HepG2 (cell line): ENCODE measurements around the gene ABCC10. TPM values are rescaled to one million over a fixed set of nuclear protein-coding genes. Genes with fewer than 3 reads are reported as not detected.
A peak's percentile ranks its signal among the peaks of the same experiment; 100 is the strongest.
"Not testable (repeated sequence)": the region's sequence is repeated elsewhere in the genome, so short reads cannot be mapped to it uniquely, and the experiment has no call there.

Experiments used
- ATAC-seq: fragments of 200-7000 bp; cut with Tn5 transposase; 3 replicates; pipeline ENCODE4 v1.9.1; 2020; ENCODE audit warnings: mild to moderate bottlenecking, moderate library complexity
- BruUV-seq: library from RNA; stranded (reverse); fragments of 400-500 nt; replicated peaks from 2 replicates; lab custom pipeline; 2021; lab: Mats Ljungman, UMichigan
- CTCF ChIA-PET: fragments of 300-600 bp; formaldehyde crosslinking; extraction: SDS; loops from one replicate; lab custom pipeline; 2021; ENCODE audit warnings: low total read pairs, inconsistent platforms, low intra/inter-chr PET ratio; lab: Yijun Ruan, JAX
- POLR2A ChIA-PET: fragments of 350-600 bp; sonication (Branson Sonifier 250); formaldehyde crosslinking; loops from one replicate; lab custom pipeline; 2020; ENCODE audit warnings: antibody characterized with exemption, inconsistent platforms; lab: Yijun Ruan, JAX
- DNase-seq: peaks from one replicate; pipeline ENCODE4 v3.0.0-alpha.2; 2015; ENCODE audit warnings: low spot score
- FAIRE-seq: peaks from 3 replicates; lab custom pipeline; 2011; peaks lifted over from hg19 to GRCh38; lab: Jason Lieb, UNC
- H2AFZ ChIP-seq: one replicate; pipeline ENCODE4 v1.6.1; 2011; ENCODE audit warnings: low read length, inconsistent platforms
- H3K27ac ChIP-seq: fragments of 300-600 bp; 3 replicates; pipeline ENCODE4 v1.8.0; 2011; ENCODE audit warnings: mixed run types, mild to moderate bottlenecking, mixed read lengths, low read length, inconsistent platforms; ENCODE audit not compliant: insufficient read depth; ENCODE audit errors: extremely low read length
- H3K27me3 ChIP-seq, 2 experiments: fragments of 200-600 bp in 1 of 2; 2 replicates in 1 of 2; 3 replicates in 1 of 2; pipeline versions ENCODE4 v1.6.0 to v1.8.0; 2011; ENCODE audit warnings: low read length in 2 of 2, mild to moderate bottlenecking in 2 of 2, moderate library complexity in 2 of 2, inconsistent platforms in 1 of 2; ENCODE audit not compliant: insufficient read depth in 2 of 2, control insufficient read depth in 1 of 2
- H3K36me3 ChIP-seq, 2 experiments: fragments of 200-600 bp in 1 of 2; replicated peaks in 1 of 2; 2 replicates in 1 of 2; 3 replicates in 1 of 2; pipeline versions ENCODE4 v1.5.1 to v1.8.0; 2011; ENCODE audit warnings: low read length in 2 of 2, inconsistent platforms in 1 of 2; ENCODE audit not compliant: insufficient read depth in 2 of 2, control insufficient read depth in 1 of 2
- H3K4me1 ChIP-seq: 2 replicates; pipeline ENCODE4 v1.5.1; 2012; ENCODE audit warnings: low read length, inconsistent platforms; ENCODE audit not compliant: insufficient read depth
- H3K4me2 ChIP-seq: 2 replicates; pipeline ENCODE4 v1.6.0; 2011; ENCODE audit warnings: low read depth, low read length, inconsistent platforms
- H3K4me3 ChIP-seq, 3 experiments: fragments of 200-600 bp in 1 of 3; sonication (generic), shearing (Covaris generic) in 1 of 3; replicated peaks in 1 of 3; 2 replicates each; pipeline ENCODE4 v1.5.1; 2011 to 2016; ENCODE audit warnings: low read length in 3 of 3, inconsistent platforms in 2 of 3, low read depth in 2 of 3, mild to moderate bottlenecking in 2 of 3, control low read depth in 1 of 3, mixed read lengths in 1 of 3; ENCODE audit not compliant: insufficient read depth in 1 of 3
- H3K79me2 ChIP-seq: one replicate; pipeline ENCODE4 v1.6.1; 2011; ENCODE audit warnings: low read length, inconsistent platforms; ENCODE audit not compliant: insufficient read depth
- H3K9ac ChIP-seq: 2 replicates; pipeline ENCODE4 v1.6.0; 2011; ENCODE audit warnings: mild to moderate bottlenecking, low read depth, low read length, inconsistent platforms; ENCODE audit not compliant: insufficient read depth
- H3K9me3 ChIP-seq: 2 replicates; pipeline ENCODE4 v1.5.1; 2012; ENCODE audit warnings: mild to moderate bottlenecking, low read length
- H4K20me1 ChIP-seq: 2 replicates; pipeline ENCODE4 v1.6.0; 2011; ENCODE audit warnings: inconsistent platforms, mild to moderate bottlenecking, low read length, moderate library complexity; ENCODE audit not compliant: insufficient read depth
- IRF2 ChIP-seq: IDR thresholded peaks from 2 replicates; pipeline ENCODE4 v1.6.1; 2018; ENCODE audit warnings: missing genetic modification reagents, missing compliant biosample characterization
- MAFF ChIP-seq: IDR thresholded peaks from 2 replicates; pipeline ENCODE4 v1.6.1; 2011; ENCODE audit warnings: low read depth, low read length, improper control_type of control experiment
- MAFK ChIP-seq, 2 experiments: IDR thresholded peaks in 1 of 2; conservative IDR thresholded peaks in 1 of 2; 2 replicates each; pipeline ENCODE4 v1.6.1; 2011; ENCODE audit warnings: improper control_type of control experiment in 2 of 2, low read length in 2 of 2
- WGBS: methylation state at CpG from one replicate; pipeline ENCODE4 v1.1.6; 2017; ENCODE audit warnings: low lambda C conversion rate; 5-methylcytosine and 5-hydroxymethylcytosine counted together
- in situ Hi-C: cut with HindIII; loops from 2 replicates; pipeline ENCODE4 v1.10.0; 2017; ENCODE audit warnings: low pct_unique_long_range_greater_than_20kb; ENCODE audit not compliant: extremely low pct_ligation_motif_present
- intact Hi-C: fragments of 100-400 bp; cut with micrococcal nuclease; formaldehyde crosslinking; loops from one replicate; pipeline ENCODE4 v1.10.0; 2022; ENCODE audit not compliant: unreplicated experiment
- polyA plus RNA-seq, 8 experiments: library from polyadenylated mRNA; depleted of rRNA in 3 of 8; stranded (reverse) in 7 of 8; unstranded in 1 of 8; fragments of >200 nt; fragmentation: Illumina TruSeq in 4 of 8; extraction: Trizol in 4 of 8; gene quantifications; 2 replicates each; pipeline versions ENCODE4 v1.2.1 to v1.2.3, GENCODE V29; 2011 to 2016; ENCODE audit warnings: low read depth in 4 of 8, missing spikeins in 1 of 8, mixed read lengths in 1 of 8; ENCODE audit not compliant: insufficient read depth in 1 of 8
- total RNA-seq, 5 experiments: library from RNA; depleted of rRNA; stranded (reverse); fragments of >200 nt; fragmentation: Illumina TruSeq; extraction: Trizol; gene quantifications; 2 replicates each; pipeline ENCODE4 v1.2.3, GENCODE V29; 2016; ENCODE audit warnings: low read depth in 1 of 5

The ABCC10 gene
- total and polyA plus RNA-seq, 2 of the 13 experiments (the other 11 are each of a cell fraction or from before 2014, with no cell fraction given), result 16.0 to 24.3 TPM

GRCh38 chr6:43390753-43391439 is 36.4 kb upstream of the ABCC10 start:
- CTCF ChIA-PET, H3K4me2 ChIP-seq, H3K9ac ChIP-seq, H3K27ac ChIP-seq, H2AFZ ChIP-seq, H3K36me3 ChIP-seq, ATAC-seq, DNase-seq, FAIRE-seq, in situ Hi-C loops, H3K79me2 ChIP-seq, H3K9me3 ChIP-seq, POLR2A ChIA-PET, H4K20me1 ChIP-seq, intact Hi-C loops, BruUV-seq, H3K4me3 ChIP-seq: not testable (repeated sequence)
- 0 out of 2 replicates have a peak, but pooled peaks have one; percentile 28 for TF ChIP-seq MAFF
- TF ChIP-seq MAFK (conservative IDR thresholded peaks at IDR 0.05 in 1 of 2, IDR thresholded peaks at IDR 0.05 in 1 of 2; ENCODE audit: low read length in 2 of 2), result peak; percentile 30 to 72; a peak in 2 of 4 replicates
- H3K4me1 ChIP-seq, result peaks cover 13% of the 10 kb centered on the region
- peaks cover 4 to 51% of the 10 kb centered on the region in 2 experiments; a peak in 4 of 5 replicates for H3K27me3 ChIP-seq
- 56% methylated on average over 10 of the region's 10 CpGs for WGBS

GRCh38 chr6:43391440-43392031 is 35.8 kb upstream of the ABCC10 start:
- H3K79me2 ChIP-seq, result no peaks in the 10 kb centered on the region
- CTCF ChIA-PET, result no interaction called here
- no peak overlapping the region for H3K9ac ChIP-seq
- no peak for FAIRE-seq
- ATAC-seq, result no peak
- 41% methylated on average over 13 of the region's 13 CpGs for WGBS
- H3K36me3 ChIP-seq, result no peaks in the 10 kb centered on the region
- H2AFZ ChIP-seq, result no peak overlapping the region
- intact Hi-C loops, result no loop called here
- H3K4me3 ChIP-seq, result no peak overlapping the region
- DNase-seq, result no peak
- BruUV-seq, result no TSS peak
- no peaks in the 10 kb centered on the region for H3K9me3 ChIP-seq
- no peaks in the 10 kb centered on the region for H4K20me1 ChIP-seq
- POLR2A ChIA-PET, result no interaction called here
- no peak for TF ChIP-seq IRF2 (CRISPR knock-in tag)
- in situ Hi-C loops, result no loop called here
- H3K27me3 ChIP-seq, result peaks cover 5 to 53% of the 10 kb centered on the region in 2 experiments; a peak in 4 of 5 replicates
- no peak overlapping the region for H3K27ac ChIP-seq
- no peak overlapping the region for H3K4me2 ChIP-seq
- peaks cover 13% of the 10 kb centered on the region for H3K4me1 ChIP-seq
